Measurements from ENCODE around the gene RSRC2.
A peak's percentile ranks its signal among the peaks of the same experiment; 100 is the strongest.
"Not testable (repeated sequence)": the region's sequence is repeated elsewhere in the genome, so short reads cannot be mapped to it uniquely, and the experiment has no call there.

Gene RSRC2, protein sequence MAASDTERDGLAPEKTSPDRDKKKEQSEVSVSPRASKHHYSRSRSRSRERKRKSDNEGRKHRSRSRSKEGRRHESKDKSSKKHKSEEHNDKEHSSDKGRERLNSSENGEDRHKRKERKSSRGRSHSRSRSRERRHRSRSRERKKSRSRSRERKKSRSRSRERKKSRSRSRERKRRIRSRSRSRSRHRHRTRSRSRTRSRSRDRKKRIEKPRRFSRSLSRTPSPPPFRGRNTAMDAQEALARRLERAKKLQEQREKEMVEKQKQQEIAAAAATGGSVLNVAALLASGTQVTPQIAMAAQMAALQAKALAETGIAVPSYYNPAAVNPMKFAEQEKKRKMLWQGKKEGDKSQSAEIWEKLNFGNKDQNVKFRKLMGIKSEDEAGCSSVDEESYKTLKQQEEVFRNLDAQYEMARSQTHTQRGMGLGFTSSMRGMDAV

GRCh38 chr12:122526683-122527477 is at the start of gene RSRC2, which contains the start of gene KNTC1:
Gene RSRC2 (minus strand): TSS chr12:122526936. CDS start chr12:122526853, 83 bp downstream.
Gene KNTC1 (plus strand): TSS chr12:122527249. CDS start chr12:122530064, 2,815 bp downstream.
- peak; percentile 98 for DNase-seq

DNA sequence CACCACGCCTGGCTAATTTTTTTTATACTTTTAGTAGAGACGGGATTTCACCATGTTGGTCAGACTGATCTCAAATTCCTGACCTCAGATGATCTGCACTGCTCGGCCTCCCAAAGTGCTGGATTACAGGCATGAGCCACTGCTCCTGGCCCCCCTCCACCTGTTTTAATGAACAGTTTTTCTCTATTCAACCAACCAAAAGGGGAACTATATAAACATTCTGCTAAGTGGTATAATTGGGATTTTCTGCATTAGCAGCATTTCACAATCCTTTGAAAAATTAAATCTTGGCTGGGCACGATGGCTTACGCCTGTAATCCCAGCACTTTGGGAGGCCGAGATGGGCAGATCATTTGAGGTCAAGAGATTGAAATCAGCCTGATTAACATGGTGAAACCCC is 45.1 kb upstream of the RSRC2 start:
- no peak for DNase-seq

- not testable (repeated sequence) for DNase-seq
These were observed 43.3 kb upstream of the RSRC2 start for GRCh38 chr12:122570006-122570405.

DNA sequence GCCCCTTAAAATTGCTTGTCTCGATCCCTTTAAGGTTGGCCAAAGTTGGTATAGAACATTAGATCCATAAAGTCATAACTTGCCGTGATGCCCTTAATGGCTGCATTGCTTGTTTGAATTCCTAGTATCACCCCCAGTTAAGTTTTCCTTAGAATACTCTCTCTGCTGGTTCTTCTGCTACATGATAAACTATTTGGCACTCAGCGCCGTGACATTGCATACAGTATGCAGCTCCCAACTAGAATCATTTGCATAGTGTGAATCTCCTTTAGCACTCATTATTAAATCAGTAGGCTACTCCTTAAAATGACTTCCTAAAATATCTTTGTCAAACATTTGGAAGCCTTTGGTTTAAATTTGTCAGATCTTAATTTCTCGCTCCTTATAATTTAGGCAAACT is 42.6 kb upstream of the RSRC2 start:
- no peak for DNase-seq

DNA sequence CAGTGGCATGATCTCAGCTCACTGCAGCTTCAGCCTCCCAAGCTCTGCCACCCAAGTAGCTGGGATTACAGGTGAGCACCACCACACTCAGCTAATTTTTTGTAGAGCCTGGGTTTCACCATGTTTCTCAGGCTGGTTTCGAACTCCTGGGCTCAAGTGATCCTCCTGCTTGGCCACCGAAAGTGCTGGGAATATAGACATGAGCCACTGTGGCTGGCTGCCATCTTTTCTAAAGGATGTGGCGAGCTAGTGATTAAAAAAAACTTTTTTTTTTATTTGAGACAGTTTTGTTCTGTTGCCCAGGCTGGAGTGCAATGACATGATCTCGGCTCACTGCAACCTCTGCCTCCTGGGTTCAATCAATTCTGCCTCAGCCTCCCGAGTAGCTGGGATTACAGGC is 40.1 kb upstream of the RSRC2 start:
- not testable (repeated sequence) for DNase-seq

GRCh38 chr12:122563361-122563760 is 36.6 kb upstream of the RSRC2 start:
- DNase-seq: no peak

DNA sequence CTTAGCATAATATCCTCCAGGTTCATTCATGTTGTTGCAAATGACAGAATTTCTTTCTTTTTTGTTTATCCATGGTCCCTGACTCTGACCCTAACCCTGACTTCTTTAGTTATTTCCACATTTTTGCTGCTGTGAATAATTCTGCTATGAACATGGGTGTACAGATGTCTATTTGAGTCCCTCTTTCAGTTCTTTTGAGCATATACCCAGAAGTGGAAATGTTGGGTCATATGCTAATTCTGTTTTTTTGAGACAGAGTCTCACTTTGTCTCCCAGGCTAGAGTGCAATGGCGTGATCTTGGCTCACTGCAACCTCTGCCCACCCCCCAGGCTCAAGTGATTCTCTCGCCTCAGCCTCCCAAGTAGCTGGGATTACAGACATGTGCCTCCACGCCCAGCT is 33.4 kb upstream of the RSRC2 start:
- DNase-seq: no peak

DNA sequence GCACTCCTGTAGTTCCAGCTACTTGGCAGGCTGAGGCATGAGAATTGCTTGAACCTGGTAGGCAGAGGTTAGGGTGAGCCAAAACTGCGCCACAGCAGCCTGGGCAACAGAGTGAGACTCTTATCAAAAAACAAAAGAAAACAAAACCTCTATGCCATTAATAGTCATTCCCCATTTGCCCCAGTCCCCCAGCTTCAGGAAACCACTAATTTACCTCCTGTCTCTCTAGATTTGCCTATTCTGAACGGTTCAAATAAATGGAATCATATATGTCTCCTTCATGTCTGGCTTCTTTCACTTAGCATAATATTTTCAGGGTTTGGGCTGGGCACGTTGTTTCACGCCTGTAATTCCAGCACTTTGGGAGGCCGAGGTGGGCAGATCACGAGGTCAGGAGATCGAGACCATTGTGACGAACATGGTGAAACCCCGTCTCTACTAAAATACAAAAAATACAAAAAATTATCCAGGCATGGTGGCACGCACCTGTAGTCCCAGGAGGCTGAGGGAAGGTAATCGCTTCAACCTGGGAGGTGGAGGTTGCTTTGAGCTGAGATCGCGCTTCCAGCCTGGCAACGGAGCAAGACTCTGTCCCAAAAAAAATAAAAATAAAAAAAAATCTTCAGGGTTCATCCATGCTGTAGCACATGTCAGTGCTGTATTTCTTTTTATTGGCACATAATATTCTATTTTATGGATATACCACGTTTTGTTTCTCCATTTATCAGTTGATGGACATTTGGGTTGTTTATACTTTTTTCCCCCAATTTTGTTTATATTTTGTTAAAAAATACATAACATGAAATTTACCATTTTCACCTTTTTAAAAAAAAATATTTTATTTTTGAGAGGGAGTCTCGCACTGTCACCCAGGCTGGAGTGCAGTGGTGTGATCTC is 32.3 kb upstream of the RSRC2 start:
- no peak for DNase-seq

DNA sequence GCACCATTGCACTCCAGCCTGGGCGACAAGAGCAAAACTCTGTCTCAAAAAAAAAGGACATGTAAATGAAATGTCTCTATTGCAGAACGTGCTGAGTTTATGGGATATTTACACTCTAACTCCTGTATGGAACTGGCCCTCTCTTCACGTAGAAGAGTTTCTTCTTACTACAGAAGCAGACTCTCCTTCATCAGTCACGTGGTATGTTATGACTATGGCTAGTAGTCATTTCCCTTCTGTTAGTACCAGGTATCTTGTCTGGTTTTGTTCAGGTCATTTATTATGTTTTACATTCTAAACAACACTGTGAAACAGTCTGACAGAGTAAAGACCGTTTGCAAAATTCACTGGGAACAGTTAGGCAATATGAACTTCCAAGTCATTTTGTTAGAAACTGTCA is 20.6 kb upstream of the RSRC2 start:
- DNase-seq: no peak

GRCh38 chr12:122545855-122546254 is 19.1 kb upstream of the RSRC2 start:
- DNase-seq: no peak

DNA sequence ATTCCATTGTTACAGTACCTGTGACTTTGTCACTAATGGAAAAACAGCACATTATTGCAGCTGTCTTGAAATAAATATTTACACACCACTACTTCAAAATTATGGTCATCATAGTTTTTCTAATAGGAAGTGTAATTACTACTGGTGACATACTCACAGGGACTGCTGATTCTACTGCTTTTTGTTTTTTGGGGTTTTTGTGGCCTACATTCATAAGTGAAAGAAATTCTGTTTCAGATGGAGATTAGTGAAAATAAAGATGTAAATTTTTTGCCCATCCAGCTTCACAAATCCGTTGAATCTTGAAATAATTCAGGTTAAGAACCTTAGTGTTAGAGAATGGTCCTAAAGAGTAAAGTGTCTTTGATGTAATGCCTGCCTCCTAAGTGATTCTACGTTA is 17.8 kb upstream of the RSRC2 start:
- no peak for DNase-seq

DNA sequence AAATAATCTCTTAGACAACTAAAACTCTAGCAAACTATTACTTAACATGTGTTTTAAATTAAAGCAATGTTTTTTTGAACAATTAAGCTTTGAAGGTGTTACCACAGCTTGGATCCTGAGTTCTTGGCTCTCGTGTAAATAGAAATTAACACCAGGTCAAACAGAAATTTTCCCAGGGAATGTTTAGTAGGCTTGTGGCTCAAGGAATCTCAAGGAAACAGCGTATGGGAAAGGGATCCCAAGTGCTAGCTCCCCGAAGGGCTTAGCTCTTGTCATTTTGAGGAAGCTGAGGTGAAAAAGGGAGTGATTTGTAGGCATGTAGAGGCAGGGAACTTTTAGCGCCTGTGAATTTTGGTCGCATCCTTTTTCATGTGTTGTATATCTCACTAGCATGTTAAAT is 11.8 kb upstream of the RSRC2 start:
- no peak for DNase-seq

- DNase-seq: no peak
These were observed 10.3 kb upstream of the RSRC2 start for GRCh38 chr12:122537021-122537420.

DNA sequence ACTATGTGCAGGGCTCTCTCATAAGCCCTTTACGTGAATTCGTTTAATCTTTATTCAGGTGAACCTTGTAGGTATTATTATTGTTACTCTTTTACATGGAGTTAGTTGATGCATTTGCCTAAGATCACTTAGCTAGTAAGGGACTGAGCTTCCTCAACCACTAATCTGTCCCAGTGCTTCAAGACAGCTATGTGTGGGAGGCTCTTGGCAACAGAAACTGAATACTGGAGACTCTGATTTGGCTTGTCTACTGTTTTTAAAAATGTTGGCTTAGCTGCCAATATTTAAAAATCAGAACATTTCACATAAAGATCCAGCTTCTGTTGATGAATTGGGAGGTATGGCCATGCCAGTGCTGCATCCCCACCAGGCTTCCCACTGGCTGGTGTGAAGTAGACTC is 7.1 kb upstream of the RSRC2 start:
- DNase-seq: no peak

DNA sequence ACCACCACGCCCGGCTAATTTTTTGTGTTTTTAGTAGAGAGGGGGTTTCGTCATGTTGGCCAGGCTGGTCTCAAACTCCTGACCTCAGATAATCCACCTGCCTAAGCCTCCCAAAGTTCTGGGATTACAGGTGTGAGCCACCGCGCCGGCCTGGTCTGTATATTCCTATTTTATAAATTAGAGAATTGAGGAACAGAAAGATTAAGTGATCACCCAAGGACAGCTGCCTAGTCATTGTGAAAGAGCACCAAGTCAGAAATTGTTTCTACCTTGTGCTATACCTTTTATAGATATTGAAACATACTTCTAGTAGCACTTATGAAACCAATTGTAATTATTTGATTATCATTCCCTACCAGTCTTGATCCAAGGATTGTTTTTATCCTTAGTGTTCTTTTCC is 2.3 kb upstream of the RSRC2 start:
- no peak for DNase-seq

- DNase-seq: no peak
These were observed 1.8 kb upstream of the RSRC2 start for GRCh38 chr12:122528582-122528981.

GRCh38 chr12:122527478-122527944 is 775 bp upstream of the RSRC2 start:
- DNase-seq: peak in 1 of 2 experiments; percentile 38

- DNase-seq: no peak
These were observed 2.7 kb downstream of the RSRC2 start for GRCh38 chr12:122523846-122524718.

DNA sequence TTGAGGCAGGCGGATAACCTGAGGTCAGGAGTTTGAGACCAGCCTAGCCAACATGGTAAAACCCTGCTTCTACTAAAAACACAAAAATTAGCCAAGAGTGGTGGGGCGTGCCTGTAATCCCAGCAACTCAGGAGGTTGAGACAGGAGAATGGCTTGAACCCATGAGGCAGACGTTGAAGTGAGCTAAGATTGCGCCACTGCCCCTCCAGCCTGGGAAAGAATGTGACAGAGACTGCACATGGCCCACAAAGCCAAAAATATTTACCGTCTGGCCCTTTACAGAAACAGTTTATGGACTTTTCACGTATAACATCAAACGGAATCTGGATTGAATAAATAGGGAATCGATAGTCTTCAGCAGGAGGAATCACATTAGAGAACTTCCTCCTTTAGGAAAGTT is 3.5 kb downstream of the RSRC2 start:
- no peak for DNase-seq

DNA sequence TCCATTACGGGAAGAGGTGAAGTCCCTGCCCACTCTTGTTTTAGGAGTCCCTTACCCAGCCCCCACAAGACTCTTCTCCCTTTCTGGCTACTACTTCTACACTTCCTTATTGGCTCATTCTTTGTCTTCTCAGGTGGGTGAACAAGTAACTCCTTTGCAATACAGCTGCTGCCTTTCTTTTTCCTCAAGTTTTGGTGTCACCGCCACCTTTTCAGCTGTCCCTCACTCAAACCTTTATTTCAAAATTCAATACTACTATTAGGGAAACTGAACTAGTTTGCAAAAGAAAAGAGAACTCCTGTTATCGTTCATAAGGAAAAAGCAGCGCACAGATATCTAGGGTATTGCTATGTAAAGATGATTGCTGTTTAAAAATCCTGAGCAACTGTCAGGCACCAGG is 6.1 kb downstream of the RSRC2 start:
- DNase-seq: no peak

GRCh38 chr12:122519418-122519817 is 7.3 kb downstream of the RSRC2 start:
- DNase-seq: no peak

- DNase-seq: no peak
These were observed 7.8 kb downstream of the RSRC2 start for GRCh38 chr12:122518908-122519307.

Data from activated CD4-positive, alpha-beta T cell treated with anti-CD3 and anti-CD28 coated beads, Interleukin-2, amount 50 U/mL, for 48 hours (primary cell).